Fibroblast of skin of back (primary cell): ENCODE results near the gene SETD6.
"Not testable (repeated sequence)": the region's sequence is repeated elsewhere in the genome, so short reads cannot be mapped to it uniquely, and the experiment has no call there.

ENCODE experiments used
- DNase-seq: peaks from one replicate; pipeline ENCODE4 v3.0.0-alpha.2; 2013

The SETD6 gene

DNA sequence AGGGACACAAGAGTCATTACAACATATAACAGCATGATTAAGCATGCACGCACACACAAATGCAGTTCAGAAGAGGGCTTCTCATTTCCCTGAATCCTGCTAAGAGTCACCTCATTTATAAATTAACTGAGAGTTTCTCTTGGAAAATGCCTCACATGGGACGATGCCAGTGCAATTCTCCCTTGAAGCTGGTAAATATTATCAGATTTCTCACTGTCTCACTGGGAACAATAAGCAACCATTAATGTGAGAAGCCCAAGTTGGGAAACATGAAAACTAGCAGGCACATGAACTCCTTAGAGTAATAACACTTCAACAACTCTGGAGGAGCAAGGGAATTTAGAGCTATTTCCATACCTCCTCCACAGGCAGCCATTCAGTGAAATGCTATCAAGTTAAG is 26.4 kb downstream of the SETD6 start:
- no peak for DNase-seq

DNA sequence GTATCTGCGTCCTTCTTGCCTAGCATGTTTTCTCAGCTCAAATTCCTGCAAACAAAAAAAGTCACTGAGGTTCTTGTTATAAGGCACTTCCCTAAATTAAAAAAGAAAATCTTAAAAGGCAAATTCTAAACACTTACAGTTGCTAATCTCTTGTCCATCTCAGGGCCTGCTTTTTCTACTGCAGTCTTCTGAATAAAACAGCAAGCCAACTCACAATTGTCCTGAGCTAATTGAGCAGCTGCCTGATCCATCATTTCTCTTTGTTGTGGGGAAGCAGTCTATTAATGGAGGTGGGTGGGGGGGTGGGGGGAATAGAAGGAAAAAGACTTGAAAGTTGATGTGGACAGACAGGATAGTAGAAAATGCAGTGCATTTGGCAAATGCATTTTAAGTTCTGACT is 27.0 kb downstream of the SETD6 start:
- DNase-seq: no peak

GRCh38 chr16:58543685-58544084 is 28.4 kb downstream of the SETD6 start:
- no peak for DNase-seq

DNA sequence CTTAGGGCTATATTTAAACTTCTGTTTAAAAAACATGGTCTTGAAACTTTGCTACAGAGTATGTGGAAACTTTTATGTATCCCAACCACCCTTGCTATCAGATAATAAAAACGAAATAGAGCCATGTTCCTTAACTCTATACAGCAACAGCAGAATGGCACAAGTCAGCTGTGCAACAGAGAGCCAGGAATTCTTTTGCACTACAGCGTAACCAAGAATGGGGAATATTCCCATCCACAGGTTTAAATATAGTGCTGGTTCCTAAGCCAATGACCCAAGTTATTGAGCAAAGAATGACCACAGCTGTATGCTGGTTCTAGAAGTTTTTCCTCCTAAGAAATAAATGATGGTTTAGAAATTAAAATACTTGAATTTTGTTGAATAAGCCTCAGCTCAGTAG is 33.1 kb downstream of the SETD6 start:
- DNase-seq: no peak

GRCh38 chr16:58551496-58551895 is 36.2 kb downstream of the SETD6 start:
- no peak for DNase-seq

- no peak for DNase-seq
These were observed 41.4 kb downstream of the SETD6 start for GRCh38 chr16:58556678-58557077.

GRCh38 chr16:58563235-58563634 is 47.9 kb downstream of the SETD6 start:
- peak; percentile 57 for DNase-seq

GRCh38 chr16:58563775-58564174 is 48.5 kb downstream of the SETD6 start:
- DNase-seq: no peak

DNA sequence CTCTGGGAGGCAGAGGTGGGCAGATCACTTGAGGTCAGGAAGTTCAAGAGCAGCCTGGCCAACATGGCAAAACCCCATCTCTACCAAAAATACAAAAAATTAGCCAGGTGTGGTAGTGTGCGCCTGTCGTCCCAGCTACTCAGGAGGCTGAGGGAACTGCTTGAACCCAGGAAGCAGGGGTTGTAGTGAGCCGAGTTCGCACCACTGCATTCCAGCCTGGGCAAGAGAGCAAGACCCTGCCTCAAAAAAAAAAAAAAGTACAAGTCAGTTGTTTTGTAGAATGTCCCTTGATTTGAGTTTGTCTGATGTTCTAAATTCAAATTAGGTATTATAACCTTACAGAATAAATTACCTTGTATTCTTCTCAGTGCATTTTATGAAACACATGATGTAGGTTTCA is 50.4 kb downstream of the SETD6 start:
- DNase-seq: not testable (repeated sequence)
